NCI-H2081 (cell line): Measurements from ENCODE around the gene CMTM4.
"Not testable (repeated sequence)": the region's sequence is repeated elsewhere in the genome, so short reads cannot be mapped to it uniquely, and the experiment has no call there.

Source experiments
- DNase-seq, 2 experiments: peaks; one replicate each; lab custom pipeline; 2025; lab: John Stamatoyannopoulos, UW

Gene CMTM4

GRCh38 chr16:66616169-66616568 lies 80.4 kb downstream of the CMTM4 start:
- DNase-seq: no peak

GRCh38 chr16:66614161-66614802 lies 82.3 kb downstream of the CMTM4 start:
- DNase-seq: no peak

- DNase-seq: no peak
Measured at GRCh38 chr16:66612422-66612821, 84.1 kb downstream of the CMTM4 start.

- DNase-seq: not testable (repeated sequence)
Measured at GRCh38 chr16:66611911-66612310, 84.6 kb downstream of the CMTM4 start.

GRCh38 chr16:66610111-66610820 lies 86.3 kb downstream of the CMTM4 start:
- no peak for DNase-seq

- DNase-seq: no peak
Measured at GRCh38 chr16:66609139-66609510, 87.4 kb downstream of the CMTM4 start.

GRCh38 chr16:66608241-66609138 lies 88.1 kb downstream of the CMTM4 start:
- DNase-seq: peak; percentile 35 to 53

- DNase-seq: no peak
Measured at GRCh38 chr16:66605979-66606751, 90.4 kb downstream of the CMTM4 start.

- DNase-seq: no peak
Measured at GRCh38 chr16:66605177-66605978, 91.2 kb downstream of the CMTM4 start.

GRCh38 chr16:66604376-66605176 lies 92.0 kb downstream of the CMTM4 start, which contains the start of gene CMTM3:
TSS of gene CMTM3 (plus strand) at chr16:66604704. CDS start at chr16:66604806, 102 bp downstream.
- peak; percentile 10 to 38 for DNase-seq

GRCh38 chr16:66603537-66604375 lies 92.8 kb downstream of the CMTM4 start:
- peak; percentile 17 to 52 for DNase-seq

GRCh38 chr16:66601471-66601870 lies 95.1 kb downstream of the CMTM4 start:
- DNase-seq: no peak

- no peak for DNase-seq
Measured at GRCh38 chr16:66600477-66600876, 96.1 kb downstream of the CMTM4 start.

- DNase-seq: no peak
Measured at GRCh38 chr16:66599726-66600125, 96.8 kb downstream of the CMTM4 start.

- no peak for DNase-seq
Measured at GRCh38 chr16:66598111-66598510, 98.4 kb downstream of the CMTM4 start.

GRCh38 chr16:66596986-66597848 lies 99.3 kb downstream of the CMTM4 start:
- no peak for DNase-seq

GRCh38 chr16:66596559-66596958 lies 100.0 kb downstream of the CMTM4 start:
- DNase-seq: not testable (repeated sequence)

- DNase-seq: no peak
Measured at GRCh38 chr16:66594739-66595138, 101.8 kb downstream of the CMTM4 start.
